ENCODE data around the gene ZNF490. TPM values are rescaled to one million over a fixed set of nuclear protein-coding genes. Genes with fewer than 3 reads are reported as not detected.
"Not testable (repeated sequence)": the region's sequence is repeated elsewhere in the genome, so short reads cannot be mapped to it uniquely, and the experiment has no call there.

The ZNF490 gene
- total and polyA plus RNA-seq, 2 donors from 2014 or later, result 1.0 to 14.3 TPM

- no peak for TF ChIP-seq CTCF (IDR thresholded peaks at IDR 0.05; ENCODE audit: borderline replicate concordance, extremely low read depth, insufficient read depth)
- Histone ChIP-seq H3K27ac (ENCODE audit: low read depth in 2 of 2, low read length in 2 of 2) (no peak overlapping the region), H3K36me3 (ENCODE audit: control insufficient read depth in 2 of 3, insufficient read depth in 3 of 3, low read length in 3 of 3) (peaks cover 21 to 45% (median 21%) of the 10 kb centered on the region in 3 donors), H3K9me3 (ENCODE audit: control insufficient read depth in 2 of 3, insufficient read depth in 1 of 3, low read length in 3 of 3) (peaks cover 2 to 16% (median 9%) of the 10 kb centered on the region in 3 donors), H3K4me1 (ENCODE audit: control insufficient read depth in 2 of 3, insufficient read depth in 2 of 3, low read depth in 1 of 3, low read length in 3 of 3) (no peaks in the 10 kb centered on the region), H3K4me3 (ENCODE audit: low read length in 3 of 3) (no peak overlapping the region), H3K9ac (ENCODE audit: low read length in 3 of 3) (no peak overlapping the region), H3K27me3 (ENCODE audit: control insufficient read depth, insufficient read depth, low read length) (no peaks in the 10 kb centered on the region)
- intact Hi-C loops (cut with DNase I), result no loop called here
- FAIRE-seq (no peak), DNase-seq (no peak)
These were observed 17.7 kb upstream of the ZNF490 start for GRCh38 chr19:12628040-12629022.

GRCh38 chr19:12626958-12627357, 16.3 kb upstream of the ZNF490 start:
- TF ChIP-seq CTCF (IDR thresholded peaks at IDR 0.05; ENCODE audit: borderline replicate concordance, extremely low read depth, insufficient read depth), result no peak
- Histone ChIP-seq H3K27me3 (ENCODE audit: control insufficient read depth, insufficient read depth, low read length) (no peaks in the 10 kb centered on the region), H3K4me3 (ENCODE audit: low read length in 3 of 3) (no peak overlapping the region), H3K27ac (ENCODE audit: low read depth in 2 of 2, low read length in 2 of 2) (no peak overlapping the region), H3K36me3 (ENCODE audit: control insufficient read depth in 2 of 3, insufficient read depth in 3 of 3, low read length in 3 of 3) (peaks cover 21 to 45% (median 21%) of the 10 kb centered on the region in 3 donors), H3K4me1 (ENCODE audit: control insufficient read depth in 2 of 3, insufficient read depth in 2 of 3, low read depth in 1 of 3, low read length in 3 of 3) (no peaks in the 10 kb centered on the region), H3K9me3 (ENCODE audit: control insufficient read depth in 2 of 3, insufficient read depth in 1 of 3, low read length in 3 of 3) (peaks cover 2 to 16% (median 9%) of the 10 kb centered on the region in 3 donors), H3K9ac (ENCODE audit: low read length in 3 of 3) (no peak overlapping the region)
- DNase-seq (no peak), FAIRE-seq (no peak)
- intact Hi-C loops (cut with DNase I), result no loop called here

GRCh38 chr19:12623361-12624031, 12.9 kb upstream of the ZNF490 start:
- Histone ChIP-seq H3K9me3 (ENCODE audit: control insufficient read depth in 2 of 3, insufficient read depth in 1 of 3, low read length in 3 of 3) (peaks cover 2 to 9% (median 5%) of the 10 kb centered on the region in 3 donors), H3K4me1 (ENCODE audit: control insufficient read depth in 2 of 3, insufficient read depth in 2 of 3, low read depth in 1 of 3, low read length in 3 of 3) (no peaks in the 10 kb centered on the region), H3K27ac (ENCODE audit: low read depth in 2 of 2, low read length in 2 of 2) (no peak overlapping the region), H3K4me3 (ENCODE audit: low read length in 3 of 3) (no peak overlapping the region), H3K9ac (ENCODE audit: low read length in 3 of 3) (no peak overlapping the region), H3K36me3 (ENCODE audit: control insufficient read depth in 2 of 3, insufficient read depth in 3 of 3, low read length in 3 of 3) (peaks cover 14 to 35% (median 16%) of the 10 kb centered on the region in 3 donors), H3K27me3 (ENCODE audit: control insufficient read depth, insufficient read depth, low read length) (no peaks in the 10 kb centered on the region)
- no peak for TF ChIP-seq CTCF (IDR thresholded peaks at IDR 0.05; ENCODE audit: borderline replicate concordance, extremely low read depth, insufficient read depth)
- DNase-seq (no peak), FAIRE-seq (no peak)
- intact Hi-C loops (cut with DNase I), result no loop called here

GRCh38 chr19:12621253-12622024, 10.8 kb upstream of the ZNF490 start:
- FAIRE-seq; H3K4me3 ChIP-seq (ENCODE audit: low read length in 3 of 3); H3K4me1 ChIP-seq (ENCODE audit: control insufficient read depth in 2 of 3, insufficient read depth in 2 of 3, low read depth in 1 of 3, low read length in 3 of 3); H3K27me3 ChIP-seq (ENCODE audit: control insufficient read depth, insufficient read depth, low read length); H3K9ac ChIP-seq (ENCODE audit: low read length in 3 of 3); H3K9me3 ChIP-seq (ENCODE audit: control insufficient read depth in 2 of 3, insufficient read depth in 1 of 3, low read length in 3 of 3); intact Hi-C loops (cut with DNase I); DNase-seq; H3K27ac ChIP-seq (ENCODE audit: low read depth in 2 of 2, low read length in 2 of 2): not testable (repeated sequence)
- peaks cover 0 to 19% (median 4%) of the 10 kb centered on the region in 3 donors for H3K36me3 ChIP-seq (ENCODE audit: control insufficient read depth in 2 of 3, insufficient read depth in 3 of 3, low read length in 3 of 3)

Data from kidney (tissue), 14 donors.